Stimulated activated CD4-positive, alpha-beta T cell treated with anti-CD3 and anti-CD28 coated beads, Interleukin-2, amount 100 ng/mL, for 4 hours (primary cell): ENCODE measurements around the gene VASH1.
"Not testable (repeated sequence)": the region's sequence is repeated elsewhere in the genome, so short reads cannot be mapped to it uniquely, and the experiment has no call there.

Experiments used
- DNase-seq: peaks from one replicate; pipeline ENCODE4 v3.0.0-alpha.2; 2020; ENCODE audit warnings: low read depth

Gene VASH1

GRCh38 chr14:76761136-76761959 is at the start of gene VASH1:
TSS of gene VASH1 (plus strand) at chr14:76761468. CDS start at chr14:76762822, 1,354 bp downstream.
- DNase-seq, result peak; percentile 18

- no peak for DNase-seq
These were observed 48.1 kb upstream of the VASH1 start for GRCh38 chr14:76713121-76713520.

GRCh38 chr14:76714470-76714869 is 46.8 kb upstream of the VASH1 start:
- DNase-seq, result no peak

GRCh38 chr14:76715101-76715500 is 46.2 kb upstream of the VASH1 start:
- no peak for DNase-seq

GRCh38 chr14:76715511-76716081 is 45.7 kb upstream of the VASH1 start:
- no peak for DNase-seq

GRCh38 chr14:76716285-76716684 is 45.0 kb upstream of the VASH1 start:
- DNase-seq, result no peak

GRCh38 chr14:76717508-76718290 is 43.6 kb upstream of the VASH1 start:
- no peak for DNase-seq

- DNase-seq, result no peak
These were observed 42.8 kb upstream of the VASH1 start for GRCh38 chr14:76718306-76719040.

GRCh38 chr14:76719666-76720065 is 41.6 kb upstream of the VASH1 start:
- no peak for DNase-seq

GRCh38 chr14:76720382-76720813 is 40.9 kb upstream of the VASH1 start:
- no peak for DNase-seq

GRCh38 chr14:76721506-76721905 is 39.8 kb upstream of the VASH1 start:
- DNase-seq, result not testable (repeated sequence)

GRCh38 chr14:76724651-76725550 is 36.4 kb upstream of the VASH1 start:
- DNase-seq, result no peak

GRCh38 chr14:76726551-76726970 is 34.7 kb upstream of the VASH1 start:
- DNase-seq, result no peak

- DNase-seq, result no peak
These were observed 33.9 kb upstream of the VASH1 start for GRCh38 chr14:76727384-76727783.

GRCh38 chr14:76727901-76728300 is 33.4 kb upstream of the VASH1 start:
- DNase-seq, result no peak

- no peak for DNase-seq
These were observed 32.0 kb upstream of the VASH1 start for GRCh38 chr14:76729258-76729657.

- no peak for DNase-seq
These were observed 31.2 kb upstream of the VASH1 start for GRCh38 chr14:76729953-76730505.

- DNase-seq, result not testable (repeated sequence)
These were observed 26.8 kb upstream of the VASH1 start for GRCh38 chr14:76734501-76734900.

GRCh38 chr14:76736514-76736913 is 24.8 kb upstream of the VASH1 start:
- no peak for DNase-seq

GRCh38 chr14:76741074-76741473 is 20.2 kb upstream of the VASH1 start:
- no peak for DNase-seq

GRCh38 chr14:76742185-76742584 is 19.1 kb upstream of the VASH1 start:
- no peak for DNase-seq
